GM06990 (cell line): ENCODE results near the gene EML2.

ENCODE experiments used
- DNase-seq: peaks from one replicate; pipeline ENCODE4 v3.0.0-alpha.2; 2011; ENCODE audit not compliant: insufficient read length; ENCODE audit errors: extremely low read depth
- H3K27me3 ChIP-seq: replicated peaks from 2 replicates; pipeline ENCODE4 v1.6.0; 2011; ENCODE audit warnings: low read length; ENCODE audit not compliant: control insufficient read depth, insufficient read depth
- H3K36me3 ChIP-seq: 2 replicates; pipeline ENCODE4 v1.5.1; 2011; ENCODE audit warnings: low read length; ENCODE audit not compliant: control insufficient read depth, insufficient read depth
- H3K4me3 ChIP-seq: replicated peaks from 2 replicates; pipeline ENCODE4 v1.5.1; 2011; ENCODE audit warnings: low read depth, mild to moderate bottlenecking, control low read depth, low read length
- CTCF ChIP-seq: IDR thresholded peaks from 2 replicates; pipeline ENCODE4 v1.5.1; 2011; ENCODE audit warnings: low read length, control low read depth, mild to moderate bottlenecking, inconsistent platforms; ENCODE audit not compliant: insufficient read depth, poor library complexity, severe bottlenecking

EML2 gene

GRCh38 chr19:45576682-45577081 is 62.5 kb downstream of the EML2 start:
- H3K4me3 ChIP-seq: no peak overlapping the region
- no peak for DNase-seq
- no peaks in the 10 kb centered on the region for H3K27me3 ChIP-seq
- H3K36me3 ChIP-seq: no peaks in the 10 kb centered on the region
- no peak for TF ChIP-seq CTCF

- no peak for TF ChIP-seq CTCF
- DNase-seq: no peak
- no peaks in the 10 kb centered on the region for H3K36me3 ChIP-seq
- no peak overlapping the region for H3K4me3 ChIP-seq
- no peaks in the 10 kb centered on the region for H3K27me3 ChIP-seq
These were observed 64.0 kb downstream of the EML2 start for GRCh38 chr19:45575216-45575615.

- no peak overlapping the region for H3K4me3 ChIP-seq
- H3K36me3 ChIP-seq: no peaks in the 10 kb centered on the region
- TF ChIP-seq CTCF: no peak
- DNase-seq: no peak
- no peaks in the 10 kb centered on the region for H3K27me3 ChIP-seq
These were observed 64.7 kb downstream of the EML2 start for GRCh38 chr19:45574526-45574925.

GRCh38 chr19:45571457-45572220 is 67.6 kb downstream of the EML2 start:
- Histone ChIP-seq H3K36me3 (no peaks in the 10 kb centered on the region; the same call in 1 of the 2 replicates), H3K4me3 (no peak overlapping the region), H3K27me3 (no peaks in the 10 kb centered on the region)
- DNase-seq: no peak
- TF ChIP-seq CTCF: no peak

GRCh38 chr19:45569619-45570421 is 69.4 kb downstream of the EML2 start:
- H3K36me3 ChIP-seq: no peaks in the 10 kb centered on the region; the same call in 1 of the 2 replicates
- H3K27me3 ChIP-seq: no peaks in the 10 kb centered on the region
- no peak overlapping the region for H3K4me3 ChIP-seq
- TF ChIP-seq CTCF: peak; percentile 91
- DNase-seq: peak; percentile 31
